DND-41 (cell line): ENCODE measurements around the gene SHISA9.

Source experiments
- ATAC-seq: fragments of 200-7000 bp; cut with Tn5 transposase; 3 replicates; pipeline ENCODE4 v1.9.1; 2021; ENCODE audit warnings: low read depth; ENCODE audit not compliant: insufficient read depth
- DNase-seq: peaks from one replicate; pipeline ENCODE4 v3.0.0-alpha.2; 2020
- H2AFZ ChIP-seq: 2 replicates; pipeline ENCODE4 v1.6.0; 2012; ENCODE audit warnings: low read depth, low read length
- H3K27ac ChIP-seq: 2 replicates; pipeline ENCODE4 v1.5.1; 2012; ENCODE audit warnings: low read length, inconsistent platforms
- H3K27me3 ChIP-seq: fragments of 200-600 bp; sonication (generic); 2 replicates; pipeline ENCODE4 v1.6.0; 2012; ENCODE audit warnings: low read length, mild to moderate bottlenecking, inconsistent platforms; ENCODE audit not compliant: insufficient read depth, poor library complexity
- H3K36me3 ChIP-seq: 2 replicates; pipeline ENCODE4 v1.5.1; 2012; ENCODE audit warnings: low read length, inconsistent platforms; ENCODE audit not compliant: insufficient read depth
- H3K4me1 ChIP-seq: 2 replicates; pipeline ENCODE4 v1.5.1; 2012; ENCODE audit warnings: mild to moderate bottlenecking, low read length; ENCODE audit not compliant: insufficient read depth
- H3K4me2 ChIP-seq: 2 replicates; pipeline ENCODE4 v1.6.0; 2012; ENCODE audit warnings: mild to moderate bottlenecking, moderate library complexity, low read length, inconsistent platforms; ENCODE audit not compliant: insufficient read depth
- H3K4me3 ChIP-seq, 2 experiments: fragments of 200-600 bp in 1 of 2; shearing (Covaris generic) in 1 of 2; 2 replicates each; pipeline ENCODE4 v1.5.1; 2012 to 2016; ENCODE audit warnings: inconsistent platforms in 2 of 2, low read length in 2 of 2, mild to moderate bottlenecking in 2 of 2, low read depth in 1 of 2, moderate library complexity in 1 of 2
- H3K79me2 ChIP-seq: 2 replicates; pipeline ENCODE4 v1.6.0; 2012; ENCODE audit warnings: low read length, inconsistent platforms; ENCODE audit not compliant: insufficient read depth
- H3K9ac ChIP-seq: 2 replicates; pipeline ENCODE4 v1.6.0; 2012; ENCODE audit warnings: low read depth, mild to moderate bottlenecking, inconsistent platforms, low read length, moderate library complexity
- H3K9me3 ChIP-seq: 2 replicates; pipeline ENCODE4 v1.5.1; 2012; ENCODE audit warnings: low read length, moderate library complexity, mild to moderate bottlenecking, inconsistent platforms; ENCODE audit not compliant: insufficient read depth, severe bottlenecking
- H4K20me1 ChIP-seq: 2 replicates; pipeline ENCODE4 v1.6.0; 2012; ENCODE audit warnings: low read length; ENCODE audit not compliant: insufficient read depth
- CTCF ChIP-seq: IDR thresholded peaks from 2 replicates; pipeline ENCODE4 v1.5.1; 2012; ENCODE audit warnings: borderline replicate concordance, low read length, moderate library complexity, mild to moderate bottlenecking; ENCODE audit not compliant: poor library complexity, severe bottlenecking; ENCODE audit errors: extremely low read depth
- EZH2 ChIP-seq: IDR thresholded peaks from 3 replicates; pipeline ENCODE4 v1.6.1; 2012; ENCODE audit warnings: borderline replicate concordance, low read depth, mild to moderate bottlenecking, moderate library complexity, low read length, inconsistent platforms; ENCODE audit not compliant: severe bottlenecking

The SHISA9 gene

GRCh38 chr16:12862941-12863340 is 38.5 kb upstream of the SHISA9 start:
- H2AFZ ChIP-seq = no peak overlapping the region
- DNase-seq = no peak
- TF ChIP-seq CTCF (no peak), EZH2 (no peak)
- H3K9ac ChIP-seq = no peak overlapping the region
- H4K20me1 ChIP-seq = no peaks in the 10 kb centered on the region
- no peaks in the 10 kb centered on the region for H3K36me3 ChIP-seq
- no peaks in the 10 kb centered on the region for H3K4me1 ChIP-seq
- H3K27me3 ChIP-seq = no peaks in the 10 kb centered on the region
- H3K9me3 ChIP-seq = no peaks in the 10 kb centered on the region
- no peak for ATAC-seq
- no peak overlapping the region for H3K27ac ChIP-seq
- H3K4me3 ChIP-seq = no peak overlapping the region
- H3K79me2 ChIP-seq = no peaks in the 10 kb centered on the region
- no peak overlapping the region for H3K4me2 ChIP-seq

- Histone ChIP-seq H2AFZ (no peak overlapping the region), H4K20me1 (no peaks in the 10 kb centered on the region), H3K27me3 (no peaks in the 10 kb centered on the region), H3K9ac (no peak overlapping the region), H3K4me2 (no peak overlapping the region), H3K4me1 (no peaks in the 10 kb centered on the region), H3K36me3 (no peaks in the 10 kb centered on the region), H3K4me3 (no peak overlapping the region), H3K27ac (no peak overlapping the region), H3K9me3 (no peaks in the 10 kb centered on the region), H3K79me2 (no peaks in the 10 kb centered on the region)
- no peak for DNase-seq
- no peak for TF ChIP-seq CTCF
- TF ChIP-seq EZH2 = no peak
- ATAC-seq = no peak
Observed at GRCh38 chr16:12866981-12867551, 34.3 kb upstream of the SHISA9 start.

GRCh38 chr16:12868169-12868568 is 33.2 kb upstream of the SHISA9 start:
- Histone ChIP-seq H3K4me3 (no peak overlapping the region), H4K20me1 (no peaks in the 10 kb centered on the region), H3K4me1 (no peaks in the 10 kb centered on the region), H3K27ac (no peak overlapping the region), H3K36me3 (no peaks in the 10 kb centered on the region), H3K9ac (no peak overlapping the region), H2AFZ (no peak overlapping the region), H3K27me3 (no peaks in the 10 kb centered on the region), H3K9me3 (no peaks in the 10 kb centered on the region), H3K4me2 (no peak overlapping the region), H3K79me2 (no peaks in the 10 kb centered on the region)
- no peak for DNase-seq
- no peak for ATAC-seq
- no peak for TF ChIP-seq EZH2
- TF ChIP-seq CTCF = no peak

GRCh38 chr16:12868788-12869187 is 32.6 kb upstream of the SHISA9 start:
- Histone ChIP-seq H2AFZ (no peak overlapping the region), H3K27me3 (no peaks in the 10 kb centered on the region), H3K9ac (no peak overlapping the region), H3K9me3 (no peaks in the 10 kb centered on the region), H3K4me3 (no peak overlapping the region), H3K4me1 (no peaks in the 10 kb centered on the region), H3K27ac (no peak overlapping the region), H3K4me2 (no peak overlapping the region), H3K36me3 (no peaks in the 10 kb centered on the region), H3K79me2 (no peaks in the 10 kb centered on the region), H4K20me1 (no peaks in the 10 kb centered on the region)
- ATAC-seq = no peak
- no peak for DNase-seq
- no peak for TF ChIP-seq EZH2
- no peak for TF ChIP-seq CTCF
